MG63 (cell line): ENCODE results near the gene GABRR3. TPM values are rescaled to one million over a fixed set of nuclear protein-coding genes. Genes with fewer than 3 reads are reported as not detected.

Experiments
- DNase-seq: peaks from one replicate; pipeline ENCODE4 v3.0.0-alpha.2; 2020
- H3K27me3 ChIP-seq: fragments of 250-450 bp; sonication (Bioruptor Pico); 2 replicates; pipeline ENCODE4 v1.5.1; 2020; ENCODE audit warnings: mild to moderate bottlenecking, moderate library complexity
- H3K36me3 ChIP-seq: fragments of 250-450 bp; sonication (Bioruptor Pico); 2 replicates; pipeline ENCODE4 v1.5.1; 2020; ENCODE audit warnings: mild to moderate bottlenecking, moderate library complexity
- H3K4me3 ChIP-seq: fragments of 250-450 bp; sonication (Bioruptor Pico); 2 replicates; pipeline ENCODE4 v1.5.1; 2020; ENCODE audit warnings: mild to moderate bottlenecking, moderate library complexity
- H3K9me3 ChIP-seq: fragments of 250-450 bp; sonication (Bioruptor Pico); 2 replicates; pipeline ENCODE4 v1.5.1; 2020; ENCODE audit warnings: mild to moderate bottlenecking, moderate library complexity
- total RNA-seq: library from RNA; depleted of rRNA; stranded (reverse); fragments of >200 nt; shearing (Covaris generic); gene quantifications from 2 replicates; pipeline ENCODE4 v1.2.3, GENCODE V29; 2014; ENCODE audit warnings: low replicate concordance; rRNA removed

The GABRR3 gene
- total RNA-seq, 1 experiment from 2014 or later: not detected

GRCh38 chr3:97952872-97953271 lies 82.2 kb downstream of the GABRR3 start:
- Histone ChIP-seq H3K4me3 (no peak overlapping the region), H3K9me3 (no peaks in the 10 kb centered on the region), H3K36me3 (peaks cover 79% of the 10 kb centered on the region), H3K27me3 (no peaks in the 10 kb centered on the region)
- DNase-seq: no peak

- H3K9me3 ChIP-seq: no peaks in the 10 kb centered on the region
- peaks cover 79% of the 10 kb centered on the region for H3K36me3 ChIP-seq
- peak; percentile 38 for DNase-seq
- H3K27me3 ChIP-seq: no peaks in the 10 kb centered on the region
- H3K4me3 ChIP-seq: no peak overlapping the region
These were observed 82.8 kb downstream of the GABRR3 start for GRCh38 chr3:97952280-97952679.

GRCh38 chr3:97950360-97950759 lies 84.8 kb downstream of the GABRR3 start:
- no peak for DNase-seq

GRCh38 chr3:97949743-97950142 lies 85.4 kb downstream of the GABRR3 start:
- DNase-seq: no peak
- H3K9me3 ChIP-seq: no peaks in the 10 kb centered on the region
- H3K36me3 ChIP-seq: peaks cover 80% of the 10 kb centered on the region
- H3K27me3 ChIP-seq: no peaks in the 10 kb centered on the region
- no peak overlapping the region for H3K4me3 ChIP-seq

More at GRCh38 chr3:97950360-97950759, 84.8 kb downstream of the GABRR3 start:
- H3K27me3 ChIP-seq: no peaks in the 10 kb centered on the region
- peaks cover 78% of the 10 kb centered on the region for H3K36me3 ChIP-seq
- H3K4me3 ChIP-seq: no peak overlapping the region
- H3K9me3 ChIP-seq: no peaks in the 10 kb centered on the region

- H3K36me3 ChIP-seq: peaks cover 79% of the 10 kb centered on the region
- no peaks in the 10 kb centered on the region for H3K9me3 ChIP-seq
- no peak for DNase-seq
- no peaks in the 10 kb centered on the region for H3K27me3 ChIP-seq
- H3K4me3 ChIP-seq: no peak overlapping the region
These were observed 86.0 kb downstream of the GABRR3 start for GRCh38 chr3:97949110-97949485.

GRCh38 chr3:97948351-97949109 lies 86.6 kb downstream of the GABRR3 start:
- no peak for DNase-seq
- peaks cover 76% of the 10 kb centered on the region for H3K36me3 ChIP-seq
- no peaks in the 10 kb centered on the region for H3K9me3 ChIP-seq
- no peaks in the 10 kb centered on the region for H3K27me3 ChIP-seq
- H3K4me3 ChIP-seq: no peak overlapping the region

GRCh38 chr3:97942801-97943546 lies 92.1 kb downstream of the GABRR3 start:
- H3K4me3 ChIP-seq: no peak overlapping the region
- no peaks in the 10 kb centered on the region for H3K27me3 ChIP-seq
- no peaks in the 10 kb centered on the region for H3K9me3 ChIP-seq
- peaks cover 61% of the 10 kb centered on the region for H3K36me3 ChIP-seq
- DNase-seq: no peak

GRCh38 chr3:97940034-97940433 lies 95.1 kb downstream of the GABRR3 start:
- peaks cover 37% of the 10 kb centered on the region for H3K36me3 ChIP-seq
- DNase-seq: no peak
- no peaks in the 10 kb centered on the region for H3K27me3 ChIP-seq
- H3K9me3 ChIP-seq: no peaks in the 10 kb centered on the region
- no peak overlapping the region for H3K4me3 ChIP-seq

GRCh38 chr3:97939401-97939800 lies 95.7 kb downstream of the GABRR3 start:
- H3K4me3 ChIP-seq: no peak overlapping the region
- no peak for DNase-seq
- H3K36me3 ChIP-seq: peaks cover 30% of the 10 kb centered on the region
- no peaks in the 10 kb centered on the region for H3K27me3 ChIP-seq
- no peaks in the 10 kb centered on the region for H3K9me3 ChIP-seq

GRCh38 chr3:97938444-97938843 lies 96.7 kb downstream of the GABRR3 start:
- DNase-seq: no peak
- H3K9me3 ChIP-seq: no peaks in the 10 kb centered on the region
- H3K27me3 ChIP-seq: no peaks in the 10 kb centered on the region
- H3K36me3 ChIP-seq: peaks cover 24% of the 10 kb centered on the region
- no peak overlapping the region for H3K4me3 ChIP-seq

- H3K4me3 ChIP-seq: no peak overlapping the region
- no peak for DNase-seq
- peaks cover 14% of the 10 kb centered on the region for H3K36me3 ChIP-seq
- no peaks in the 10 kb centered on the region for H3K27me3 ChIP-seq
- H3K9me3 ChIP-seq: no peaks in the 10 kb centered on the region
These were observed 97.9 kb downstream of the GABRR3 start for GRCh38 chr3:97937205-97937604.

GRCh38 chr3:97935842-97936241 lies 99.3 kb downstream of the GABRR3 start:
- Histone ChIP-seq H3K9me3 (no peaks in the 10 kb centered on the region), H3K4me3 (no peak overlapping the region), H3K27me3 (no peaks in the 10 kb centered on the region), H3K36me3 (peaks cover 6% of the 10 kb centered on the region; the same call in 1 of the 2 replicates)
- no peak for DNase-seq

Other genes with a start within 250 kb of the GABRR3 start
- gene CRYBG3, start 213.3 kb downstream of the GABRR3 start, total RNA-seq: 5.1 and 6.5 TPM in 2 replicates
- gene RIOX2, start 62.9 kb downstream of the GABRR3 start, total RNA-seq: 72.3 and 76.2 TPM in 2 replicates
- not detected in 2 replicates for gene OR5AC2, start 51.9 kb upstream of the GABRR3 start, total RNA-seq
- not detected in 2 replicates for gene OR5H1, start 95.4 kb upstream of the GABRR3 start, total RNA-seq
- gene OR5H14, start 112.2 kb upstream of the GABRR3 start, total RNA-seq: not detected in 2 replicates
- gene OR5H15, start 131.4 kb upstream of the GABRR3 start, total RNA-seq: not detected in 2 replicates
- gene OR5H6, start 228.9 kb upstream of the GABRR3 start, total RNA-seq: not detected in 2 replicates
- gene OR5H2, start 247.2 kb upstream of the GABRR3 start, total RNA-seq: not detected in 2 replicates